COR-L47 (cell line): ENCODE data around the gene FAM181A.

Source experiments
- DNase-seq: peaks from one replicate; lab custom pipeline; 2025; lab: John Stamatoyannopoulos, UW

FAM181A gene

GRCh38 chr14:93929048-93929535 lies 1.9 kb downstream of the FAM181A start:
- no peak for DNase-seq

- no peak for DNase-seq
These were observed 2.5 kb downstream of the FAM181A start for GRCh38 chr14:93929657-93930056.

- no peak for DNase-seq
These were observed 3.3 kb downstream of the FAM181A start for GRCh38 chr14:93930296-93930988.

GRCh38 chr14:93930989-93931307 lies 3.8 kb downstream of the FAM181A start:
- DNase-seq, result no peak

GRCh38 chr14:93932642-93933041 lies 5.5 kb downstream of the FAM181A start:
- DNase-seq, result no peak

GRCh38 chr14:93935213-93935612 lies 8.1 kb downstream of the FAM181A start:
- no peak for DNase-seq

- peak; percentile 50 for DNase-seq
These were observed 9.1 kb downstream of the FAM181A start for GRCh38 chr14:93936245-93936644.

- no peak for DNase-seq
These were observed 9.8 kb downstream of the FAM181A start for GRCh38 chr14:93936926-93937325.

GRCh38 chr14:93937519-93937918 lies 10.4 kb downstream of the FAM181A start:
- DNase-seq, result no peak

- DNase-seq, result no peak
These were observed 11.7 kb downstream of the FAM181A start for GRCh38 chr14:93938751-93939303.

GRCh38 chr14:93939304-93940229 lies 12.4 kb downstream of the FAM181A start:
- peak; percentile 81 for DNase-seq

GRCh38 chr14:93940437-93940836 lies 13.3 kb downstream of the FAM181A start:
- no peak for DNase-seq

GRCh38 chr14:93941293-93941910 lies 14.3 kb downstream of the FAM181A start:
- peak; percentile 99 for DNase-seq

GRCh38 chr14:93943052-93943451 lies 15.9 kb downstream of the FAM181A start:
- DNase-seq, result no peak

GRCh38 chr14:93943930-93944329 lies 16.8 kb downstream of the FAM181A start:
- DNase-seq, result no peak

- no peak for DNase-seq
These were observed 17.4 kb downstream of the FAM181A start for GRCh38 chr14:93944348-93945069.

GRCh38 chr14:93945070-93945399 lies 17.9 kb downstream of the FAM181A start:
- no peak for DNase-seq

GRCh38 chr14:93946104-93946503 lies 19.0 kb downstream of the FAM181A start:
- no peak for DNase-seq

GRCh38 chr14:93946541-93947090 lies 19.5 kb downstream of the FAM181A start:
- DNase-seq, result no peak

GRCh38 chr14:93947282-93947681 lies 20.1 kb downstream of the FAM181A start:
- no peak for DNase-seq

- DNase-seq, result no peak
These were observed 22.4 kb downstream of the FAM181A start for GRCh38 chr14:93949511-93950075.
